OCI-LY3 (cell line): ENCODE results near the gene ICA1.

Experiments
- H2AFZ ChIP-seq: fragments of 200-600, 300-600 bp; shearing (Covaris generic); 2 replicates; pipeline ENCODE4 v1.6.0; 2014; ENCODE audit warnings: antibody characterized with exemption, low read depth, low read length
- H3K27ac ChIP-seq: fragments of 200-600, 300-600 bp; sonication (generic); 2 replicates; pipeline ENCODE4 v1.5.1; 2014; ENCODE audit warnings: mild to moderate bottlenecking, low read length, moderate library complexity, mixed read lengths
- H3K27me3 ChIP-seq: fragments of 200-600, 300-600 bp; sonication (generic); 2 replicates; pipeline ENCODE4 v1.6.1; 2014; ENCODE audit warnings: low read depth, low read length, mixed read lengths
- H3K36me3 ChIP-seq: fragments of 200-600, 300-600 bp; sonication (generic); replicated peaks from 2 replicates; pipeline ENCODE3; 2014; ENCODE audit warnings: low read depth, low read length, mixed read lengths
- H3K4me1 ChIP-seq: fragments of 300-600, 200-600 bp; sonication (generic); 2 replicates; pipeline ENCODE4 v1.6.1; 2014; ENCODE audit warnings: low read length, mixed read lengths
- H3K4me2 ChIP-seq: fragments of 200-600, 300-600 bp; sonication (generic); 2 replicates; pipeline ENCODE4 v1.6.1; 2014; ENCODE audit warnings: low read length, mixed read lengths
- H3K4me3 ChIP-seq: fragments of 300-600, 200-600 bp; sonication (generic); 2 replicates; pipeline ENCODE4 v1.5.1; 2014; ENCODE audit warnings: antibody characterized with exemption, mild to moderate bottlenecking, low read length, moderate library complexity
- H3K79me2 ChIP-seq: fragments of 300-600, 200-600 bp; shearing (Covaris generic); 2 replicates; pipeline ENCODE4 v1.6.1; 2014; ENCODE audit warnings: mild to moderate bottlenecking, low read length, mixed read lengths
- H3K9ac ChIP-seq: fragments of 300-600, 200-600 bp; shearing (Covaris generic); 2 replicates; pipeline ENCODE4 v1.6.0; 2014; ENCODE audit warnings: mild to moderate bottlenecking, low read length, moderate library complexity
- H3K9me3 ChIP-seq: fragments of 200-600, 300-600 bp; shearing (Covaris generic); 2 replicates; pipeline ENCODE4 v1.6.1; 2014; ENCODE audit warnings: low read length, mixed read lengths; ENCODE audit not compliant: insufficient read depth
- H4K20me1 ChIP-seq: fragments of 200-600, 300-600 bp; sonication (generic); 2 replicates; pipeline ENCODE4 v1.6.1; 2016; ENCODE audit warnings: low read length, mixed read lengths; ENCODE audit not compliant: insufficient read depth
- EZH2phosphoT487 ChIP-seq: fragments of 200-600 bp; shearing (Covaris generic); IDR thresholded peaks from 2 replicates; pipeline ENCODE4 v1.6.1; 2018; ENCODE audit warnings: antibody characterized with exemption, mixed run types, low read depth
- TF ChIP-seq, protein P1 (sequence below): fragments of 200-600, 300-600 bp; sonication (generic); IDR thresholded peaks from 2 replicates; pipeline ENCODE4 v1.5.1; 2014; ENCODE audit warnings: antibody characterized with exemption, low read length, low read depth

ICA1 gene

DNA sequence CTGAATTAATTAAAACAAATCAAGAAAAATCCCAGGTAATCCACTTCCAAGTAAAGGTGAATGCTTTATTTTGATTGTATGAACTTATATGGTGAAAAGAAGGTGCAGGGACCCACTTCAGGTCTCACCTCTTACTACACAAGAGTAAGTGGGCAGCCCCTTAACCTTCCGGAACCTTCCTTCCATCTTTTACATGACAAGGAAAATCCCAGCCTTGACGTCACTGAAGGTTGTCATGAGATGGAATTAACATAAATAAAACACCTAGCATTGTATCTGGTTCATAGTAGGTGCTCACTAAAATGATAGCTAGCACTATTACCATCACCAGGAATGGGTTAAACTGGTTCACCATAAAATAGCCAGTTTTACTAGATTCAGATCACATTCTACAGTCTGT is 119.5 kb downstream of the ICA1 start:
- Histone ChIP-seq H4K20me1 (no peaks in the 10 kb centered on the region), H2AFZ (no peak overlapping the region), H3K27ac (no peak overlapping the region), H3K36me3 (no peaks in the 10 kb centered on the region), H3K79me2 (no peaks in the 10 kb centered on the region), H3K4me2 (no peak overlapping the region), H3K4me3 (no peak overlapping the region), H3K9me3 (no peaks in the 10 kb centered on the region), H3K4me1 (no peaks in the 10 kb centered on the region), H3K9ac (no peak overlapping the region), H3K27me3 (no peaks in the 10 kb centered on the region)
- TF ChIP-seq, protein P1, sequence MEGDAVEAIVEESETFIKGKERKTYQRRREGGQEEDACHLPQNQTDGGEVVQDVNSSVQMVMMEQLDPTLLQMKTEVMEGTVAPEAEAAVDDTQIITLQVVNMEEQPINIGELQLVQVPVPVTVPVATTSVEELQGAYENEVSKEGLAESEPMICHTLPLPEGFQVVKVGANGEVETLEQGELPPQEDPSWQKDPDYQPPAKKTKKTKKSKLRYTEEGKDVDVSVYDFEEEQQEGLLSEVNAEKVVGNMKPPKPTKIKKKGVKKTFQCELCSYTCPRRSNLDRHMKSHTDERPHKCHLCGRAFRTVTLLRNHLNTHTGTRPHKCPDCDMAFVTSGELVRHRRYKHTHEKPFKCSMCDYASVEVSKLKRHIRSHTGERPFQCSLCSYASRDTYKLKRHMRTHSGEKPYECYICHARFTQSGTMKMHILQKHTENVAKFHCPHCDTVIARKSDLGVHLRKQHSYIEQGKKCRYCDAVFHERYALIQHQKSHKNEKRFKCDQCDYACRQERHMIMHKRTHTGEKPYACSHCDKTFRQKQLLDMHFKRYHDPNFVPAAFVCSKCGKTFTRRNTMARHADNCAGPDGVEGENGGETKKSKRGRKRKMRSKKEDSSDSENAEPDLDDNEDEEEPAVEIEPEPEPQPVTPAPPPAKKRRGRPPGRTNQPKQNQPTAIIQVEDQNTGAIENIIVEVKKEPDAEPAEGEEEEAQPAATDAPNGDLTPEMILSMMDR, result no peak
- no peak for TF ChIP-seq EZH2phosphoT487

DNA sequence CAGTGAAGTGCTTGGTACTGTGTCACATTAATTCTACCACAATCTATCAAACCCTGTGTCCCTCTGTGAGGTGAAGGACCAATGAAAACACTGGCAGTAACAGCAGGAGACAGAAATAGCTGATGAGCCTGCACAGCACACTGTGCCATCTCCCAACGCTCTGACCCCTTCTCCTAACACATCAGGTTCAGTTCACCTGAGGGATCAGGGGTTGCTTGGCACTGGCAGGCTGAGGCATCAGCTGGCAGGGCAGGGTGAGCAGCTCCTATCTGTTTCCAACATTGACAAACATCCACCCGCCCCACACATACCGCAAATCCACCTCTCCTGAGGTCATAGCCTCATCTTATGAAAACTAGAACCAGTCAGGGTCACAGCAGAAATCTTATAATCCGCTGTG is 120.9 kb downstream of the ICA1 start:
- Histone ChIP-seq H3K9ac (no peak overlapping the region), H3K4me3 (no peak overlapping the region), H4K20me1 (no peaks in the 10 kb centered on the region), H3K27me3 (no peaks in the 10 kb centered on the region), H3K4me2 (no peak overlapping the region), H2AFZ (no peak overlapping the region), H3K9me3 (no peaks in the 10 kb centered on the region), H3K4me1 (no peaks in the 10 kb centered on the region), H3K36me3 (no peaks in the 10 kb centered on the region), H3K27ac (no peak overlapping the region), H3K79me2 (no peaks in the 10 kb centered on the region)
- TF ChIP-seq, protein P1, result no peak
- TF ChIP-seq EZH2phosphoT487, result no peak

DNA sequence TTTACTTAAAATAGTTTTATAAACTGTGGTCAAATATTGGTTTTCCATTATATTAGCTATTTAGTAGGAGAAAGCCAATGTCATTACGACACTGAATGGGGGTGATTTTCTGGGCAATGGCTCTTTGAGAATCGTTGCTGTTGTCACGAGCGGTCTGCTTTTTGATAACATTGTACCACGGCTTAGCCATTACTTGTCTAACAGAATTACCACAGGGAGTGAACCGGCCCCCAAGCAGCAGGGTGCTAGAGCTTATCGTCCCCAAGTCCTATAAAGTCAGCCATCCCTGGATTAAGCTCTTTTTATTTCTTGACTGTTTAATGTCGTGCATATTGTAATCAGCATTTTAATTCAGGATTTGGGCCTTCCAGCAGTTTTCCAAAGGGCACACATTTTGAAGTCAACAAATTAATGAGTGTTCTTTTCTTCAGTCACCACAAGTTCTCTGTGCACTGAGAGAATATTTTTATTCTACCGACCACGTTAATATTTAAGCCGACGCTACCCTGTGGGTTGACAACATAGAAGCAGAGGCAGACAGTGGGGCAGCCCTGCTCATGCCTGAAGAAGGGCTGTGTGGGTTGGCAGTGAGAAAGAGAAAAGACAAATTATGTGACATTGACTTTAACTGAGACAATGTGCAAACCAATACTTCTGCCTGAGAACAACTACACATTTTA is 125.8 kb downstream of the ICA1 start:
- TF ChIP-seq, protein P1, result no peak
- TF ChIP-seq EZH2phosphoT487, result no peak
- Histone ChIP-seq H3K36me3 (no peaks in the 10 kb centered on the region), H3K9ac (no peak overlapping the region), H3K4me2 (no peak overlapping the region), H3K4me1 (peaks cover 15% of the 10 kb centered on the region), H3K79me2 (no peaks in the 10 kb centered on the region), H3K27ac (no peak overlapping the region), H3K27me3 (no peaks in the 10 kb centered on the region), H4K20me1 (no peaks in the 10 kb centered on the region), H3K4me3 (no peak overlapping the region), H3K9me3 (no peaks in the 10 kb centered on the region), H2AFZ (no peak overlapping the region)

DNA sequence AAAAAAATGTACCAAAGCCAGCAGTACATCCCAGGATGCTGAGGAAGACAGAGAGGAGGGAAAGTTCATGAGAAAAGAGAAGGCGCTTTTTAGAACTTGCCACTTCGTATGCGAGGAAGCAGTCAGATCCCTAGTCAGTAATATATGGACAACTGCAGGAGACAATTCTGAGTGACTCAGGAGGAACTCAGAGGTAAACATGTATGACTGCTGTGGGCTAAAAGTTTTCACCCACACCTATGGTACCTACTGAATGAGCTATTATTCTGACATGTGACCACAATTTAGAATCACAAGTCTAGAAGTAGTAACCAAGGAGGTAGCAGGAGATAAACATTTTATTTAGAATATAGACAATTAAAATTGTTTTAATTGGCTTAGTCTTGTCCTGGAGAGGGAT is 126.5 kb downstream of the ICA1 start:
- Histone ChIP-seq H3K4me3 (no peak overlapping the region), H3K27ac (no peak overlapping the region)

More for the DNA sequence above, 126.5 kb downstream of the ICA1 start:
- no peaks in the 10 kb centered on the region for H4K20me1 ChIP-seq
- H3K9me3 ChIP-seq, result no peaks in the 10 kb centered on the region
- H3K36me3 ChIP-seq, result no peaks in the 10 kb centered on the region
- H3K27me3 ChIP-seq, result no peaks in the 10 kb centered on the region
- H3K9ac ChIP-seq, result no peak overlapping the region
- H3K4me2 ChIP-seq, result no peak overlapping the region
- no peaks in the 10 kb centered on the region for H3K79me2 ChIP-seq
- no peak overlapping the region for H2AFZ ChIP-seq
- peaks cover 15% of the 10 kb centered on the region for H3K4me1 ChIP-seq
- TF ChIP-seq EZH2phosphoT487, result no peak
- TF ChIP-seq, protein P1, result no peak
